Spleen (tissue), 7 donors: ENCODE results near the gene ZNF277.

Source experiments
- CTCF ChIP-seq, 11 experiments: fragments of 200-600 bp in 7 of 11; fragments of 450-650 bp in 4 of 11; sonication (generic) in 4 of 11; IDR thresholded peaks in 8 of 11; conservative IDR thresholded peaks in 3 of 11; 1 replicate in 7 of 11; 2 replicates in 4 of 11; pipeline versions ENCODE4 v1.4.0 to v1.8.0; 2016 to 2021; ENCODE audit warnings: antibody characterized with exemption in 11 of 11, inconsistent platforms in 4 of 11, mild to moderate bottlenecking in 1 of 11
- POLR2A ChIP-seq, 3 donors: fragments of 450-650 bp; IDR thresholded peaks; one replicate each; pipeline ENCODE4 v1.5.1; 2017; ENCODE audit warnings: antibody characterized with exemption in 3 of 3, mild to moderate bottlenecking in 1 of 3
- POLR2AphosphoS5 ChIP-seq, 3 donors: sonication (generic); formaldehyde crosslinking; IDR thresholded peaks; one replicate each; pipeline ENCODE4 v1.5.1; 2017; ENCODE audit warnings: antibody characterized with exemption in 3 of 3
- donor health status: DM: no; HTN: no; CAD: no; lungs with moderate emphysema.
- donor health status: DM: no; HTN: no; CAD: no.
- donor health status: DM: no; HTN: no; CAD: no.

- TF ChIP-seq CTCF (IDR thresholded peaks at IDR 0.05 in 8 of 11, conservative IDR thresholded peaks at IDR 0.05 in 3 of 11) (no peak), POLR2A (IDR thresholded peaks at IDR 0.05) (no peak), POLR2AphosphoS5 (IDR thresholded peaks at IDR 0.05) (no peak)
Measured at GRCh38 chr7:112211348-112211907, 4.9 kb downstream of the ZNF277 start.
